SH-SY5Y (cell line): ENCODE measurements around the gene SMARCD1.

Experiments
- GATA2 ChIP-seq: IDR thresholded peaks from 2 replicates; pipeline ENCODE4 v1.6.1; 2011; ENCODE audit warnings: mild to moderate bottlenecking, low read depth, low read length
- GATA3 ChIP-seq: IDR thresholded peaks from 2 replicates; pipeline ENCODE4 v1.6.1; 2011; ENCODE audit warnings: low read depth, mild to moderate bottlenecking, low read length, moderate library complexity

- TF ChIP-seq GATA3 (no peak), GATA2 (no peak)
Observed at GRCh38 chr12:50102646-50103309, 17.6 kb downstream of the SMARCD1 start.
